GM10847 (cell line): Measurements from ENCODE around the gene MAP2K6.

ENCODE experiments used
- POLR2A ChIP-seq: IDR thresholded peaks from 2 replicates; pipeline ENCODE4 v1.6.1; 2011; ENCODE audit not compliant: insufficient read length; ENCODE audit errors: extremely low read depth

Gene MAP2K6

DNA sequence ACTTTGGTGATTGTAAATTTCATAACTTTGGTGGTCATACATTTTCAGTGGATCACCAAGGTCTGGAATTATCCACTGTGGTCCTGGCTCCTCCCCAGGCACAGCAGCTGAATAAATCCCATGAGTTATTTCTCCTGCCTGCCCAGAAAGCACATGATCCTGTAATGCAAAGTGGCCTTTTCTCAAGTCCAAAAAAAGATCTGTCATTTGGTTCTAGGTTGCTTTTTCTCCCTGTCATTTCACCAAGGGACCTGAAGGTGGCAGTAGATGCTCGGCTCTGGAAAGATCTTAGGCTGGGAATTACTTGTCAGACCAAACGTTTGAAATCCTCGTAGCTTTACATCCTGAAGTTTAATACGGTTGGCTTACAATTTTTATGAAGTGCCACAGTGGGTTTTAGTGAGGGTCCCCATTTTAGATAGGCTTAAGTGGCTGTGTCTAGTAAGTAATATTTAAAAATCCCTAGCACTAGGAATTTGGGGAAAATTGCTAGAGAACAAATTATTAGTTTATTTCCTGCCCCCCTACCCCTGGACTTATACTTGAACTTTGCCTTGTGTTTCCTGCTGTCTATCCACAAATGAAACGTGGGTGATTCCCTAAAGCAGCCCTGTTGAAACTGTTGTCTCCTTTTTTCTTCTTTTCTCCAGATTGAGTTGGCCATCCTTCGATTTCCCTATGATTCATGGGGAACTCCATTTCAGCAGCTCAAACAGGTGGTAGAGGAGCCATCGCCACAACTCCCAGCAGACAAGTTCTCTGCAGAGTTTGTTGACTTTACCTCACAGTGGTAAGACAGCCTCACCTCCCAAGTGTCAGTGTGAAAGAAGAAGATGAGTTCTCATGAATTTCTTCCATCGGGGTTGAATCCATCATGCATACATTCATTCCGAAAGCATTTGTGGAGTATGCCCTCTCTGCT is 111.7 kb downstream of the MAP2K6 start:
- no peak for TF ChIP-seq POLR2A

DNA sequence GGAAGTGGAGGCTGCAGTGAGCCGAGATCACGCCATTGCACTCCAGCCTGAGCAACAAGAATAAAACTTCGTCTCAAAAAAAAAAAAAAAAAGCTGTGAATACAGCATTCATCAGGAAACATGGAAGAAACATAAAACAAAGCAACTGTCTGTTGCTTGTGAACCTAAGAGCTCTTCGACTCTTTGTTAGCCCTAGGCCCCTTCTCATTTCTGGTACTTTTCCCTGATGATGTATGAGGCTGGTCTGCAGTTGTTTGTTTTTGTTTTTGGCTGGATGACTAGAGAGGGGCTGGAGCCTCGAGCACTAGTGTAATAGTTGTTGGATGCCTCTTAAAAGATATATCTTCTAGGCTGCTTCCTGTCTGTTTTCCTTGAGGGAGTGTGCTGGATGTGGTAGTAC is 113.5 kb downstream of the MAP2K6 start:
- no peak for TF ChIP-seq POLR2A

DNA sequence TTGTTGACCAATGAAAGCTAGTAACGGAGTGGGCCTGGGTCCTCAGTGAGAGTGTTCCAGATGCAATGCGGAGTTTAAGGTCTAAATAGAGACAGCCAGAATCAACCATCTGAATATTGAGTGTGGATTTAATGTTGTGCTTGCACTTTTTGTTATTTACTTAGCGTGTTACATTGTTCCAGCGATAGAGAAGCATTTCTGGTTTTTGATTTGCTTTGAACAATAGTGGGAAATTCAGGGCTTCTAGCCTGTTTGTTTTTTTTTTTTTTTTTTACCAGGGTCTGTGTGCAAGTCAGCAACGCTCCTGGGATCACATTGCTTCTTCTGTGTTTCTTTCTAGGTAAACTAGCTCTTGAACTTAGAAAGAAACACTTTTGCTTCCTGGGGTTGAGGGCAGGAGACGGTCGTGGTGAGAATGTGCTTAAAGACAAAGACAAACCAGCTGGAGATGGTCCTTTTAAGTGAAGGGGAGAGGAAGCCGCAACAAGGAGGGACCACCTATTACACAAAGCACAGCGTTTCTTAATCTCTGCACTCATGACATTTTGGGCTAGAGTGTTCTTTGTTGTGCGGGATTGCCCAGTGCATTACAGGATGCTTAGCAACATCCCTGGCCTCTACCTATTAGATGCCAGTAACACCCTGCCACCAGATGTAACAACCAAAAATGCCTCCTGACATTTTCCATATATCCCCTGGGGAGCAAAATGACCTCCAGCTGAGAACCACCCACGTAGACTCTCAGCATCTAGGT is 119.2 kb downstream of the MAP2K6 start:
- no peak for TF ChIP-seq POLR2A

DNA sequence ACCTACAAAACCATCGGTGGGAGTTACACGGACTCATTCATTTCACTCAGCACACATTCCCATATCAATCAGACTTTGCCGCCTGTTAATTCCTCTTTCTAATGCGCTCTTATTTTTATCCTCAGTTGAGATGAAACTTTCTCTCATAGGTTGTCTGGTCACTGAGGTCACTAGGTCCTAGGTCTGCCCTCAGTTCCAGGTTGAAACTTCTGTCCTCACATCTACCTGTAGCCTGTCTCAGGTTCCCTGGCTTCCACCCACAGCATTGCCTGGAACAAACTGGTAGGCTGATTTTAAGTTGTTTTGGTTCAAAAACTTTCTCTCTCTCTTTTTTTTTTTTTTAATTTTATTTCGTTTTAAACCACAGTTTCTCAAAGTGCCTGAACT is 119.7 kb downstream of the MAP2K6 start:
- no peak for TF ChIP-seq POLR2A

DNA sequence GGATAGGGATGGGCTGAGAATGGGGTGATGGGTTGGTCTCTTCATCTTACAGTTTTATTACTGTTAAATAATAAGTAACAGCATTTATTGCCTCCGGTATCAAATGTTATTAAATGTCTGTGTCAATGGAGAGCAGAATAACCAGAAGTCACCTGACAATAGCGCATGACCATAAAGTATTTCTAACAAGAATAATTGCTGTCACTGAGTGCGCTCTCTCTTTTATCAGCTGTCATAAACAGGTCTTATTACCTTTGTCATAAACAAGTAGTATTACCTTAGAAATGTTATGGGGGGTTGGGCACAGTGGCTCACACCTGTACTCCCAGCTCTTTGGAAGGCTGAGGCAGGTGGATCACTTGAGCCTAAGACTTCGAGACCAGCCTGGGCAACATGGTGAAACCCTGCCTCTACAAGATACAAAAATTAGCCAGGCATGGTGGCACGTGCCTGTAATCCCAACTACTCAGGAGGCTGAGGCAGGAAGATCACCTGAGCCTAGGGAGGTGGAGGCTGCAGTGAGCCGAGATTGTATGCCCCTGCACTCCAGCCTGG is 120.6 kb downstream of the MAP2K6 start:
- no peak for TF ChIP-seq POLR2A

- TF ChIP-seq POLR2A, result no peak
Observed at GRCh38 chr17:69538795-69539194, 124.3 kb downstream of the MAP2K6 start.

DNA sequence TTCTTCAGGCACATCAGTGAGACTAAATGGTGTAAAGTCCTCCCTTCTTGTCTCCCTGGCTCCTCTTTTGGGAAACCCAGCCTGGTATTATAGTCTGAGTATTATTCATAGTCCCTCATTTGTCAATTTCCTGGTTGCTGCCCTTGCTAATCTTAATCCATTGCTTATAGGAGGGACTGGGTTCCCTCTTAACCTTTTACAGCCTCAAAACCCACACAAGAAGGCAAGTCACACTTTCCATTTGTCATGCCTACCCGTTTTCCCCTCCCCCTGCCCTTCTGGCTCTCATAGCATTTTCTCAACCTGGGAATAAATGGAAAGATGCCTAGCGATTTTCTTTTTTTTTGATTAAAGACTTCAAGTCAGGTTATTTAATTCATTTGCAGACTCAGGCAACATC is 124.8 kb downstream of the MAP2K6 start:
- TF ChIP-seq POLR2A, result no peak

- no peak for TF ChIP-seq POLR2A
Observed at GRCh38 chr17:69539781-69540319, 125.4 kb downstream of the MAP2K6 start.

- TF ChIP-seq POLR2A, result no peak
Observed at GRCh38 chr17:69540356-69540755, 125.9 kb downstream of the MAP2K6 start.

GRCh38 chr17:69547230-69547629 is 132.7 kb downstream of the MAP2K6 start:
- TF ChIP-seq POLR2A, result no peak

- TF ChIP-seq POLR2A, result no peak
Observed at GRCh38 chr17:69547947-69548346, 133.4 kb downstream of the MAP2K6 start.

GRCh38 chr17:69551212-69552010 is 136.9 kb downstream of the MAP2K6 start:
- TF ChIP-seq POLR2A, result no peak

GRCh38 chr17:69552986-69553667 is 138.6 kb downstream of the MAP2K6 start:
- TF ChIP-seq POLR2A, result no peak

- no peak for TF ChIP-seq POLR2A
Observed at GRCh38 chr17:69555056-69555455, 140.6 kb downstream of the MAP2K6 start.

DNA sequence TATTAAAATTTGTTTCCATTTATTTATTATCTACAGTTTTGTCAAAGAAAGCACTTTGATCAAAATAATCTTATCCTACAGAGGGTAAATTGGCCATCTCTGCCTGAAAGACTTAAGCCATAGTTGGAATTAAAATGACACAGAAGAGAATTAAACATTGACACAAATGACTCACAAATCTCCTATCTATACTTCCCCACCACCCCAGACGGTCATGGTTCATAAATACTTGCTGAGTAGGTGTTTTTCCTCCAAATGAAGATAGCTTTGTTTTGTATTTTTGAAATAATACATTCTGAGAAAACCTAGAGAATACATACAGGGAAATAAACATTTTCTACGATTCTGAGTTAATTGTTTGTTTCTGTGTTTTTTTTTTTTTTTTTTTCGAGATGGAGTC is 142.8 kb downstream of the MAP2K6 start:
- TF ChIP-seq POLR2A, result no peak

DNA sequence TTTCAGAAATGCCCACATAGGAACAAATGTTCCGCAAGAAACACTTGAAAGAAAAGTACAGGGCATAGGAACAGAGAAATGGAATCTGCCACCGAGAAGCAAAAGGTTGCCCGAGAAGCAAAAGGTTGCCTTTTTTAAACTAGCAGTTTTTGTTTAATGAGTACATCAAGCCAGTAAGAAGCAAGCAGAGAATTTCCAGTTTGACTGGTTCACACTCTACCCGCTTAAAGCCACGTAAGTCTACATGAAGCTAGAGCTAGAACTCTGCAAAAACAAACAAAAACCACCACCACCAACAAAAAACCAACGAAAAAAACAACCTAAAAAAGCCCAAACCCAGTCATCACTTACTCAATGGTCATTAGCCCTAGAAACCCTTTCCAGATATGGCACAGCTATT is 144.3 kb downstream of the MAP2K6 start:
- TF ChIP-seq POLR2A, result no peak
